GM10248 (cell line): ENCODE data around the gene ADTRP.

Experiments used
- CTCF ChIA-PET: fragments of 300-600 bp; sonication (Branson Sonifier 250); formaldehyde crosslinking; extraction: SDS; loops from one replicate; lab custom pipeline; 2021; ENCODE audit warnings: antibody characterized with exemption; lab: Yijun Ruan, JAX
- POLR2A ChIA-PET: fragments of 350-650 bp; sonication (Branson Sonifier 250); formaldehyde crosslinking; extraction: SDS; loops from one replicate; lab custom pipeline; 2020; ENCODE audit warnings: antibody characterized with exemption; lab: Yijun Ruan, JAX
- DNase-seq: peaks from one replicate; pipeline ENCODE4 v3.0.0; 2012; ENCODE audit errors: extremely low spot score
- TF ChIP-seq, protein P1 (sequence below): IDR thresholded peaks from 2 replicates; pipeline ENCODE4 v1.5.1; 2012; ENCODE audit warnings: mild to moderate bottlenecking, low read depth; ENCODE audit errors: extremely low read depth, missing control alignments, control extremely low read depth

ADTRP gene

GRCh38 chr6:11744101-11744500 is 34.5 kb downstream of the ADTRP start:
- ChIA-PET CTCF (interaction anchor here (1.1 to 3.4 kb wide), 3 partner anchors 11 to 33 kb away, joined by 3 to 10 read pairs (median 5); no protein-coding TSS in a partner anchor), POLR2A (no interaction called here)
- TF ChIP-seq, protein P1, sequence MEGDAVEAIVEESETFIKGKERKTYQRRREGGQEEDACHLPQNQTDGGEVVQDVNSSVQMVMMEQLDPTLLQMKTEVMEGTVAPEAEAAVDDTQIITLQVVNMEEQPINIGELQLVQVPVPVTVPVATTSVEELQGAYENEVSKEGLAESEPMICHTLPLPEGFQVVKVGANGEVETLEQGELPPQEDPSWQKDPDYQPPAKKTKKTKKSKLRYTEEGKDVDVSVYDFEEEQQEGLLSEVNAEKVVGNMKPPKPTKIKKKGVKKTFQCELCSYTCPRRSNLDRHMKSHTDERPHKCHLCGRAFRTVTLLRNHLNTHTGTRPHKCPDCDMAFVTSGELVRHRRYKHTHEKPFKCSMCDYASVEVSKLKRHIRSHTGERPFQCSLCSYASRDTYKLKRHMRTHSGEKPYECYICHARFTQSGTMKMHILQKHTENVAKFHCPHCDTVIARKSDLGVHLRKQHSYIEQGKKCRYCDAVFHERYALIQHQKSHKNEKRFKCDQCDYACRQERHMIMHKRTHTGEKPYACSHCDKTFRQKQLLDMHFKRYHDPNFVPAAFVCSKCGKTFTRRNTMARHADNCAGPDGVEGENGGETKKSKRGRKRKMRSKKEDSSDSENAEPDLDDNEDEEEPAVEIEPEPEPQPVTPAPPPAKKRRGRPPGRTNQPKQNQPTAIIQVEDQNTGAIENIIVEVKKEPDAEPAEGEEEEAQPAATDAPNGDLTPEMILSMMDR: no peak
- no peak for DNase-seq

DNA sequence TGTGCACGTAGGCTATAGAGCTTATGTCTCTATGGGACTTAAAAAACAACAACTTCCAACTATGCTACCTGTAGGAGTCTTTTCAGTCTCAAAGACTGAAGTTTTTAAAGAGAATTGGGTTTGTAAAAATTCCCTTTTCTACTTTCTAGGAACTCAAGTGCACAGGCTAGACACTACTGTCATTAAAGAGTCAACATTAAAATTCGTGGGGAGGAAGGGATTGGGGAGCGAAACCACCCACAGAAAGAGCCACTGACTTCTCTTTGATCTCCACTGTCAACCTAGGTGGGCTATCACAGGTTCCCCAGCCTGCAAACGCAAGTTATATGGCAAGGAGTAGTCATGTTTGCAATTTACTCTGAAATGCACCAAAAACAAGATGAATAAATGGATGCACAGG is 37.7 kb downstream of the ADTRP start:
- ChIA-PET POLR2A (no interaction called here), CTCF (interaction anchor here (1.0 to 1.5 kb wide), 3 partner anchors 8 to 14 kb away, joined by 3 to 5 read pairs (median 4); no protein-coding TSS in a partner anchor)
- TF ChIP-seq, protein P1: no peak
- DNase-seq: no peak

GRCh38 chr6:11738661-11739375 is 39.8 kb downstream of the ADTRP start:
- TF ChIP-seq, protein P1: no peak
- ChIA-PET POLR2A (no interaction called here), CTCF (interaction anchor here (0.9 to 2.0 kb wide), 5 partner anchors 25 to 257 kb away, joined by 3 to 4 read pairs (median 3); partner anchors contain the start of gene ADTRP)
- no peak for DNase-seq

DNA sequence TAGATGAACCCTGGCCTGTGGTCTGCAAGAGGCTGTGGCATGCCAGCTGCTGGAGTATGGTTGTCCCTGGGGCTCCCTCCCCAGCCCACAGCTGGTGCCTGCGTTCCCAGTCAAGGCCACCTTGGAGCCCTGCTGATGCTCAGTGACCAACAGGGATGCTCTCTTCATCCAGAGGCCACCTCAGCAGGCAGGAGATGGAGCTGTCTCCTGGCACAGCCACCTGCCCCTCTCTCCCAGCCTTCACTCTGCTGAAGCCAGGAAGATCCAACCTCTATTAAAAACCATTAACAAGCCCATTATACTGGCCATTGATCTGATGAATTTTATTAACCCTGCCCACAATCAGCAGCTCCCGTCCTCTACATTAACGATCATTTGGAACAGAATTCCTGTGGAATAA is 40.4 kb downstream of the ADTRP start:
- CTCF ChIA-PET: interaction anchor here (0.9 to 2.0 kb wide), 8 partner anchors 19 to 258 kb away, joined by 3 to 6 read pairs (median 3); partner anchors contain the start of gene ADTRP
- no peak for DNase-seq
- POLR2A ChIA-PET: no interaction called here
- TF ChIP-seq, protein P1: no peak

DNA sequence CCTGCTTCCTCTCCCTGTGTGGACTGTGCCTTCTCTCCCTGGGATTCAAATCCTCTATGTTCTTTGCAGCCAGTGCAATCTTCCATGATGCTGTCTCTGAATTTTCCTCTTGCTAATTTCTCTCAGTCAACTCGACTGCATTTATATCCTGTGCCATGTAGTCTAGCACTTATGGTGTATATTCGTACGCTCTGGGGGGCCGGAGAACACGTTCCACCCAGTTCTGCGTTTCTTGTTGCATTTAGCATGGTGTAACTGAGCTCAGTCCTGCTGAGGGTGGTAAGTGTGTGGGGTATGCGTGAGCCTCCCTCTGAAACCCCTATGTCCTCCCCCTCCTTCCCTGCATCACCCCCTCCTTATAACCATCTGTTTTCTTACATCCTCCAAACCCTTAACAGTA is 42.0 kb downstream of the ADTRP start:
- CTCF ChIA-PET: interaction anchor here (1.3 to 1.9 kb wide), 5 partner anchors 8 to 49 kb away, joined by 3 to 6 read pairs (median 5); no protein-coding TSS in a partner anchor
- POLR2A ChIA-PET: interaction anchor here (0.9 kb wide), 1 partner anchor 275 kb away, joined by 3 read pairs; the partner anchor contains the start of gene HIVEP1
- TF ChIP-seq, protein P1: no peak
- DNase-seq: no peak

- TF ChIP-seq, protein P1: no peak
- ChIA-PET POLR2A (no interaction called here), CTCF (interaction anchor here (1.0 kb wide), 1 partner anchor 34 kb away, joined by 3 read pairs; no protein-coding TSS in a partner anchor)
- DNase-seq: no peak
These were observed 43.6 kb downstream of the ADTRP start for GRCh38 chr6:11734861-11735613.
